ENCODE data around the gene ADAMTS12.

GRCh38 chr5:33807771-33808170, 84.0 kb downstream of the ADAMTS12 start:
- TF ChIP-seq POLR2A (IDR thresholded peaks at IDR 0.05) (no peak), CTCF (IDR thresholded peaks at IDR 0.05) (no peak)

Data from lower leg skin (tissue), 3 donors.